HEK293 (cell line): ENCODE data around the gene DPEP2.

Source experiments
- CTCF ChIA-PET: fragments of 350-600 bp; formaldehyde crosslinking; extraction: SDS; loops from one replicate; lab custom pipeline; 2021; ENCODE audit warnings: antibody characterized with exemption; lab: Yijun Ruan, JAX
- POLR2A ChIA-PET: fragments of 300-600 bp; formaldehyde crosslinking; extraction: SDS; loops from one replicate; lab custom pipeline; 2020; ENCODE audit warnings: antibody characterized with exemption, inconsistent platforms; lab: Yijun Ruan, JAX
- H3K27ac ChIP-seq: fragments of 200-500 bp; sonication (Bioruptor generic); 2 replicates; pipeline ENCODE4 v1.5.1; 2014; ENCODE audit warnings: low read depth, low read length, control low read depth, inconsistent platforms; ENCODE audit errors: extremely low read depth
- H3K36me3 ChIP-seq, 2 experiments: fragments of 200-500 bp in 1 of 2; sonication (Bioruptor generic) in 1 of 2; 1 replicate in 1 of 2; 2 replicates in 1 of 2; pipeline ENCODE4 v1.5.1; 2014 to 2017; ENCODE audit warnings: inconsistent platforms in 2 of 2, low read length in 2 of 2; ENCODE audit not compliant: control insufficient read depth in 2 of 2, insufficient read depth in 1 of 2
- H3K4me1 ChIP-seq: fragments of 200-500 bp; sonication (Bioruptor generic); 2 replicates; pipeline ENCODE4 v1.5.1; 2014; ENCODE audit warnings: mild to moderate bottlenecking, low read length, inconsistent platforms; ENCODE audit not compliant: control insufficient read depth, insufficient read depth
- H3K4me3 ChIP-seq: 2 replicates; pipeline ENCODE4 v1.5.1; 2011; ENCODE audit warnings: low read depth, mild to moderate bottlenecking, control low read depth, low read length, moderate library complexity
- H3K9me3 ChIP-seq: fragments of 200-500 bp; sonication (Bioruptor generic); 2 replicates; pipeline ENCODE4 v1.5.1; 2014; ENCODE audit warnings: low read depth, low read length, inconsistent platforms; ENCODE audit not compliant: control insufficient read depth, insufficient read depth
- KLF8 ChIP-seq: fragments of 450-650 bp; formaldehyde crosslinking; IDR thresholded peaks from 2 replicates; pipeline ENCODE4 v1.5.1; 2016; ENCODE audit warnings: missing biosample characterization, missing genetic modification characterization
- PRDM1 ChIP-seq: fragments of 450-650 bp; formaldehyde crosslinking; IDR thresholded peaks from 2 replicates; pipeline ENCODE4; 2016; ENCODE audit warnings: missing biosample characterization, missing genetic modification characterization
- SCRT1 ChIP-seq: fragments of 450-650 bp; formaldehyde crosslinking; IDR thresholded peaks from 2 replicates; pipeline ENCODE4 v1.5.1; 2016; ENCODE audit warnings: missing biosample characterization, missing genetic modification characterization, borderline replicate concordance
- SP2 ChIP-seq: fragments of 450-650 bp; formaldehyde crosslinking; IDR thresholded peaks from 2 replicates; pipeline ENCODE4 v1.5.1; 2016; ENCODE audit warnings: missing biosample characterization, missing genetic modification characterization
- SP3 ChIP-seq: fragments of 450-650 bp; formaldehyde crosslinking; IDR thresholded peaks from 2 replicates; pipeline ENCODE4 v1.5.1; 2016; ENCODE audit warnings: missing biosample characterization, missing genetic modification characterization
- SP7 ChIP-seq: fragments of 450-650 bp; formaldehyde crosslinking; IDR thresholded peaks from 2 replicates; pipeline ENCODE4 v1.5.1; 2016; ENCODE audit warnings: missing biosample characterization, missing genetic modification characterization
- ZBTB1 ChIP-seq: fragments of 450-650 bp; formaldehyde crosslinking; IDR thresholded peaks from 2 replicates; pipeline ENCODE4 v1.5.1; 2016; ENCODE audit warnings: missing biosample characterization, missing genetic modification characterization
- ZBTB20 ChIP-seq: fragments of 450-650 bp; formaldehyde crosslinking; IDR thresholded peaks from 2 replicates; pipeline ENCODE4 v1.5.1; 2016; ENCODE audit warnings: missing biosample characterization, missing genetic modification characterization
- ZBTB44 ChIP-seq: fragments of 450-650 bp; IDR thresholded peaks from 2 replicates; pipeline ENCODE4 v1.5.1; 2018; ENCODE audit warnings: missing biosample characterization, mild to moderate bottlenecking, missing genetic modification characterization
- ZFP41 ChIP-seq: fragments of 450-650 bp; formaldehyde crosslinking; IDR thresholded peaks from 2 replicates; pipeline ENCODE4 v1.5.1; 2016; ENCODE audit warnings: missing biosample characterization, missing genetic modification characterization, borderline replicate concordance
- ZIC2 ChIP-seq: fragments of 450-650 bp; formaldehyde crosslinking; IDR thresholded peaks from 2 replicates; pipeline ENCODE4 v1.5.1; 2016; ENCODE audit warnings: missing biosample characterization, missing genetic modification characterization
- ZNF10 ChIP-seq: fragments of 450-650 bp; formaldehyde crosslinking; IDR thresholded peaks from 2 replicates; pipeline ENCODE4 v1.5.1; 2017; ENCODE audit warnings: missing biosample characterization, missing genetic modification characterization
- ZNF140 ChIP-seq: fragments of 450-650 bp; formaldehyde crosslinking; IDR thresholded peaks from 2 replicates; pipeline ENCODE4 v1.5.1; 2016; ENCODE audit warnings: missing biosample characterization, missing genetic modification characterization
- ZNF19 ChIP-seq: fragments of 450-650 bp; formaldehyde crosslinking; IDR thresholded peaks from 2 replicates; pipeline ENCODE4; 2016; ENCODE audit warnings: missing biosample characterization, missing genetic modification characterization, low read depth
- ZNF324 ChIP-seq: fragments of 450-650 bp; formaldehyde crosslinking; IDR thresholded peaks from 2 replicates; pipeline ENCODE4 v1.5.1; 2016; ENCODE audit warnings: missing biosample characterization, missing genetic modification characterization
- ZNF335 ChIP-seq: fragments of 450-650 bp; formaldehyde crosslinking; conservative IDR thresholded peaks from 2 replicates; pipeline ENCODE4 v1.5.1; 2016; ENCODE audit warnings: missing biosample characterization, missing genetic modification characterization
- ZNF354C ChIP-seq: fragments of 450-650 bp; formaldehyde crosslinking; IDR thresholded peaks from 2 replicates; pipeline ENCODE4 v1.5.1; 2016; ENCODE audit warnings: missing biosample characterization, missing genetic modification characterization, low read depth, borderline replicate concordance
- ZNF37A ChIP-seq: fragments of 450-650 bp; IDR thresholded peaks from 2 replicates; pipeline ENCODE4 v1.5.1; 2018; ENCODE audit warnings: missing biosample characterization, missing genetic modification characterization
- ZNF513 ChIP-seq: fragments of 450-650 bp; IDR thresholded peaks from 2 replicates; pipeline ENCODE4 v1.5.1; 2018; ENCODE audit warnings: missing biosample characterization, missing genetic modification characterization
- ZNF549 ChIP-seq: fragments of 450-650 bp; IDR thresholded peaks from 2 replicates; pipeline ENCODE4 v1.5.1; 2018; ENCODE audit warnings: missing biosample characterization, missing genetic modification characterization, mild to moderate bottlenecking, inconsistent platforms, moderate library complexity
- ZNF596 ChIP-seq: fragments of 450-650 bp; IDR thresholded peaks from 2 replicates; pipeline ENCODE4 v1.5.0; 2018; ENCODE audit warnings: missing biosample characterization, mild to moderate bottlenecking, missing genetic modification characterization, moderate library complexity
- ZNF610 ChIP-seq: fragments of 450-650 bp; formaldehyde crosslinking; IDR thresholded peaks from 2 replicates; pipeline ENCODE4 v1.5.1; 2016; ENCODE audit warnings: missing biosample characterization, missing genetic modification characterization, borderline replicate concordance
- ZNF626 ChIP-seq: fragments of 450-650 bp; sonication (Bioruptor Pico); formaldehyde crosslinking; IDR thresholded peaks from 2 replicates; pipeline ENCODE4 v1.5.1; 2018; ENCODE audit warnings: missing biosample characterization, missing genetic modification characterization, inconsistent platforms
- ZNF629 ChIP-seq: fragments of 450-650 bp; formaldehyde crosslinking; IDR thresholded peaks from 2 replicates; pipeline ENCODE4 v1.5.1; 2017; ENCODE audit warnings: missing biosample characterization, missing genetic modification characterization
- ZNF654 ChIP-seq: fragments of 450-650 bp; formaldehyde crosslinking; IDR thresholded peaks from 2 replicates; pipeline ENCODE4 v1.5.1; 2016; ENCODE audit warnings: low read depth, missing biosample characterization, missing genetic modification characterization
- ZNF664 ChIP-seq: fragments of 450-650 bp; formaldehyde crosslinking; IDR thresholded peaks from 2 replicates; pipeline ENCODE4 v1.5.1; 2016; ENCODE audit warnings: missing biosample characterization, missing genetic modification characterization

DPEP2 gene

GRCh38 chr16:67977005-67977404, 22.3 kb downstream of the DPEP2 start:
- no peak overlapping the region for H3K27ac ChIP-seq
- CTCF ChIA-PET = interaction anchor here (0.7 kb wide), 1 partner anchor 87 kb away, joined by 3 read pairs; no protein-coding TSS in a partner anchor
- TF ChIP-seq ZNF629 = no peak
- TF ChIP-seq ZFP41 (tag by site-specific recombination) = no peak
- no peak for TF ChIP-seq ZNF549 (tag by site-specific recombination)
- TF ChIP-seq ZNF664 (tag by site-specific recombination) = no peak
- TF ChIP-seq ZNF596 = no peak
- TF ChIP-seq PRDM1 (tag by site-specific recombination) = no peak
- no peak for TF ChIP-seq KLF8 (tag by site-specific recombination)
- TF ChIP-seq ZBTB44 (tag by site-specific recombination) = no peak
- TF ChIP-seq ZBTB1 = no peak
- no peak for TF ChIP-seq ZNF354C (tag by site-specific recombination)
- TF ChIP-seq ZNF140 (tag by site-specific recombination) = no peak
- TF ChIP-seq ZNF335 = no peak
- TF ChIP-seq ZNF19 = no peak
- TF ChIP-seq ZBTB20 (tag by site-specific recombination) = no peak
- TF ChIP-seq ZNF654 (tag by site-specific recombination) = no peak
- TF ChIP-seq ZNF37A (tag by site-specific recombination) = no peak
- TF ChIP-seq SP3 (tag by site-specific recombination) = no peak
- TF ChIP-seq ZNF610 (tag by site-specific recombination) = no peak
- no peak for TF ChIP-seq SP2 (tag by site-specific recombination)
- TF ChIP-seq, all 188 proteins: peak for 0
- POLR2A ChIA-PET = no interaction called here
- H3K4me3 ChIP-seq = no peak overlapping the region
- H3K36me3 ChIP-seq = no peaks in the 10 kb centered on the region
- no peaks in the 10 kb centered on the region for H3K9me3 ChIP-seq
- no peaks in the 10 kb centered on the region for H3K4me1 ChIP-seq

GRCh38 chr16:67976205-67976604, 23.1 kb downstream of the DPEP2 start:
- no peak overlapping the region for H3K4me3 ChIP-seq
- H3K27ac ChIP-seq = no peak overlapping the region
- no peak for TF ChIP-seq ZNF10
- TF ChIP-seq ZNF324 = no peak
- no peak for TF ChIP-seq ZNF626 (tag by site-specific recombination)
- TF ChIP-seq ZNF513 (tag by site-specific recombination) = no peak
- no peak for TF ChIP-seq ZIC2
- no peak for TF ChIP-seq SP7 (tag by site-specific recombination)
- TF ChIP-seq SCRT1 (tag by site-specific recombination) = no peak
- TF ChIP-seq, all 188 proteins: peak for 0
- POLR2A ChIA-PET = no interaction called here
- CTCF ChIA-PET = no interaction called here
- Histone ChIP-seq H3K9me3 (no peaks in the 10 kb centered on the region), H3K4me1 (no peaks in the 10 kb centered on the region), H3K36me3 (no peaks in the 10 kb centered on the region)
